ENCODE measurements around the gene LETM1.
"Not testable (repeated sequence)": the region's sequence is repeated elsewhere in the genome, so short reads cannot be mapped to it uniquely, and the experiment has no call there.

Gene LETM1

GRCh38 chr4:1842339-1842895 is 13.5 kb downstream of the LETM1 start:
- H3K27me3 ChIP-seq (ENCODE audit: insufficient read depth, low read depth, severe bottlenecking) = no peaks in the 10 kb centered on the region
- no peak for TF ChIP-seq CTCF (IDR thresholded peaks at IDR 0.05; ENCODE audit: low read depth, low read length)
- H3K9me3 ChIP-seq (ENCODE audit: severe bottlenecking) = no peaks in the 10 kb centered on the region
- H3K36me3 ChIP-seq = peaks cover 83% of the 10 kb centered on the region
- no peak for DNase-seq
- no peak overlapping the region for H3K27ac ChIP-seq
- no peak overlapping the region for H3K4me3 ChIP-seq (ENCODE audit: low read depth, low read length)

DNA sequence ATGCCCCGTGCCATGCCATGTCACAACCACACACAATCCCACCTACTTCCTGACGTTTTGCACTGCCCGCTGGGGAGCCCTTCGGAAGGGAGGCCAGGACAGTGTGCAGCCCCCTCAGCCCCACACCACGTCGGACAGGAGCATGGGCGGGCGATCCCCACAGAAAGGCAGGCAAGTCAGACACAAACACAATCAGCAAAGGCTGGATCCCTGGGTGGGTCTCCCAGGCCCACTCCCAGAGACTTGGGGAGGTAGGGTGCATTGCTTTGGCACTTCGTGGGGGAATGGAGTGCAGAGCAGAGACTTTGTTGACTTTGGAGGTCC is 14.1 kb downstream of the LETM1 start:
- Histone ChIP-seq H3K9me3 (ENCODE audit: severe bottlenecking) (no peaks in the 10 kb centered on the region), H3K27me3 (ENCODE audit: insufficient read depth, low read depth, severe bottlenecking) (no peaks in the 10 kb centered on the region), H3K36me3 (peaks cover 82% of the 10 kb centered on the region), H3K27ac (no peak overlapping the region), H3K4me3 (ENCODE audit: low read depth, low read length) (no peak overlapping the region)
- no peak for DNase-seq
- TF ChIP-seq CTCF (IDR thresholded peaks at IDR 0.05; ENCODE audit: low read depth, low read length) = no peak

DNA sequence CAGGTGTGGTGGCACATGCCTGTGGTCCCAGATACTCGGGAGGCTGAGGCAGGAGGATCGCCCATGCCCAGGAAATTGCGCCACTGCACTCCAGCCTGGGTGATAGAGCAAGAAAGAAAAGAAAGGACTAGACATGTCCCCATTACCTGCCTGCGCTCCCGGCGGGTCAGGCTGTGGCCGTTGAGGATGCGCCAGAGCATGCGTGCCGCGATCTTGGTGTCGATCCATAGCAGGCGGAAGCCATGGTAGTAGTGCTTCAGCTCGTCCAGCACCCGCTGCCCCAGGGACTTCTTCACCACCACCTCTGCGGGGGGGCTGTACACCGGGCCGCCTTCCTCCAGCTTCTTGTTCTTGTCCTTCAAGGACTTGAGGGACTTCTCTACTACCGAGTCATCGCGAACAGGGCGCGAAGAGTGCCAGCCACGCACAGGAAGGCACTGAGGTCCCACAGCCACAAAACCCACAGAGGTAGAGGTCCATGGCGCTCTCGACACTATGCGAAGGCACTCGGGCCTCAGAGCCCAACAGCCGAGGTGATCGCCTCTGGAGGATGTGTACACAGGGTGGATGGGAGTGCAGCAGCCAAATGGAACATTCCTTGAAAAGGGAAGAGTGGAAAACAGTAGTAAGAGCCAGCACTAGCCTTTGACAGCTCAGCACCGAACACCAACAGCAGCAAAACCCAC is 14.6 kb downstream of the LETM1 start:
- no peak for DNase-seq
- Histone ChIP-seq H3K27me3 (ENCODE audit: insufficient read depth, low read depth, severe bottlenecking) (no peaks in the 10 kb centered on the region), H3K27ac (no peak overlapping the region), H3K36me3 (peaks cover 85% of the 10 kb centered on the region), H3K4me3 (ENCODE audit: low read depth, low read length) (no peak overlapping the region), H3K9me3 (ENCODE audit: severe bottlenecking) (no peaks in the 10 kb centered on the region)
- no peak for TF ChIP-seq CTCF (IDR thresholded peaks at IDR 0.05; ENCODE audit: low read depth, low read length)

- Histone ChIP-seq H3K4me3 (ENCODE audit: low read depth, low read length) (no peak overlapping the region), H3K27ac (no peak overlapping the region), H3K27me3 (ENCODE audit: insufficient read depth, low read depth, severe bottlenecking) (no peaks in the 10 kb centered on the region), H3K36me3 (peaks cover 88% of the 10 kb centered on the region), H3K9me3 (ENCODE audit: severe bottlenecking) (no peaks in the 10 kb centered on the region)
- no peak for TF ChIP-seq CTCF (IDR thresholded peaks at IDR 0.05; ENCODE audit: low read depth, low read length)
- no peak for DNase-seq
Measured at GRCh38 chr4:1839282-1839681, 16.7 kb downstream of the LETM1 start.

DNA sequence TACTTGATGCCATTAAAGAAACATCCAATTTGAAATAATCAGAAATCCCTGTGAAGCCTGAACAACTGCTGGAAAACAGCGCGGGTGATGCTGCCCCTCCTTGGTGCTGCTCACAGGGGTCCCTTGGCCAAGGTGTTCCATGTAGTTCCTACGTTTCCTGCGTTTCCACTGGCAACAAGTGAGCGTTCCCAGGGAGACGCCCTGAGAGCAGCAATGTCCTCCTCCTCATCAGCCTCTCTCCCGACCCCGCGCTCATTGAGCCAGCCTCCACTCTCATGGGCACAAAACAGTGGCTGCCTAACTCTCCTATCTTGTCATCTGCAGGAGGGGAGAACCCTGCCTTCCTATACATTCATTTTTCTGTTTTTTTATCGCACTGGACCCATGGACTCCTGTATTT is 18.9 kb downstream of the LETM1 start:
- TF ChIP-seq CTCF (IDR thresholded peaks at IDR 0.05; ENCODE audit: low read depth, low read length) = no peak
- H3K27ac ChIP-seq = no peak overlapping the region
- DNase-seq = no peak
- no peak overlapping the region for H3K4me3 ChIP-seq (ENCODE audit: low read depth, low read length)
- H3K9me3 ChIP-seq (ENCODE audit: severe bottlenecking) = no peaks in the 10 kb centered on the region
- peaks cover 90% of the 10 kb centered on the region for H3K36me3 ChIP-seq
- H3K27me3 ChIP-seq (ENCODE audit: insufficient read depth, low read depth, severe bottlenecking) = no peaks in the 10 kb centered on the region

DNA sequence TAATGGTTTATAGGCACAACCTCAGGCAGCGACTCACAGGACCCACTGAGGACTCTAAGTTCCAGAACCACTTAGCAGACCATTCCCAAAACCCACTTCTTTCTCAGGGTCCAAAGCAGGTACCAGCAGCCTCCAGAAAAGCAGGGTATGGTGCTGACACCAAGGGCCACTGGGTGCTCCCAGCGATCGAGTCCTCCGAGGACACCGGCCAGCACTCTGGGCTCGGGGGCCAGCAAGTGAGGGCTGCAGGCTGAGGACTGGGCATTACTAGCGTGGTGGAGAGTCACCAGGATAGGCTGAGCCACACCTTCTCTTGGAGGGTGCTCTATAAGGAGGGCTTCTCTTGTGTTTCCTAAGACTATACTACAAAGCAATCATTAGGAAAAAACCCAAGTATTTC is 19.3 kb downstream of the LETM1 start:
- no peak for TF ChIP-seq CTCF (IDR thresholded peaks at IDR 0.05; ENCODE audit: low read depth, low read length)
- no peak overlapping the region for H3K4me3 ChIP-seq (ENCODE audit: low read depth, low read length)
- H3K36me3 ChIP-seq = peaks cover 91% of the 10 kb centered on the region
- no peaks in the 10 kb centered on the region for H3K9me3 ChIP-seq (ENCODE audit: severe bottlenecking)
- no peak for DNase-seq
- H3K27ac ChIP-seq = no peak overlapping the region
- no peaks in the 10 kb centered on the region for H3K27me3 ChIP-seq (ENCODE audit: insufficient read depth, low read depth, severe bottlenecking)

DNA sequence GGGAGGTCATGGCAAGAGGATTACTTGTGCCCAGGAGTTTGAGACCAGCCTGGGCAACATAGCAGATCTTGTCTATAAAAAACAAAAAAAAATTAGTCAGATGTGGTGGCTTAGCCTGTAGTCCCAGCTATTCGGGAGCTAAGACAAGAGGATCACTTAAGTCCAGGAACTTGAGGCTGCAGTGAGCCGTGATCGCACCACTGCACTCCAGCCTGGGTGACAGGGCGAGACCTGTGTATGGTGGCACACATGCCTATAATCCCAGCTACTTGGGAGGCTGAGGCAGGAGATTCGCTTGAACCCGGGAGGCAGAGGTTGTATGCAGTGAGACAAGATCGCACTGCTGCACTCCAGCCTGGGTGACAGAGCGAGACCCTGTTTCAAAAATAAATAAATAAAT is 20.1 kb downstream of the LETM1 start:
- H3K27me3 ChIP-seq (ENCODE audit: insufficient read depth, low read depth, severe bottlenecking); H3K27ac ChIP-seq; DNase-seq; H3K4me3 ChIP-seq (ENCODE audit: low read depth, low read length); H3K9me3 ChIP-seq (ENCODE audit: severe bottlenecking): not testable (repeated sequence)
- peaks cover 91% of the 10 kb centered on the region for H3K36me3 ChIP-seq

All from WERI-Rb-1 (cell line).